ENCODE measurements around the gene COX4I2. TPM values are rescaled to one million over a fixed set of nuclear protein-coding genes. Genes with fewer than 3 reads are reported as not detected.
A peak's percentile ranks its signal among the peaks of the same experiment; 100 is the strongest.

COX4I2 gene
- total and polyA plus RNA-seq, 5 donors from 2014 or later, result not detected

DNA sequence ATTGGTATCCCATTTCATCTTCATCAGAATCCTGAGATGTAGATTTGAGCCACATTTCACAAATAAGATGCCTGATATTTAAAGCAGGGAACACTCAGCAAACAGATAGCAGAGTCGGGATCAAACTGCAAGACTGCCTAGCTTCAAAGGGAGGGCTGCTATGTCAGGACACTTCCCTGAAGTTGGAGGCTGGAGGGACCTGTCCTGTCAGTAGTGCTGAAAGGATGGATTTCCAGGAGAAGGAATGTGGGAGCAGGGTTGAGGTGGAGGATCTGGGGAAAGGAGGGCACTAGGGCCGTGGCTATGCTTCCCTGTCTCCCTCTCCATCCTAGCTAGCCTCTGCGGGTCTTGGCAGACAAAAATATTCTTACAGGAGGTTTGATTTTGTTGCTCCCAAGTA lies 32.2 kb downstream of the COX4I2 start:
- H3K27me3 Mint-ChIP-seq, result no peaks in the 10 kb centered on the region
- peaks cover 18 to 75% (median 41%) of the 10 kb centered on the region in 4 donors for H3K4me1 Mint-ChIP-seq
- ATAC-seq (ENCODE audit: low read depth in 2 of 2), result no peak
- H3K27ac Mint-ChIP-seq, result peak overlapping the region; percentile 38 to 88 (median 87)
- Histone ChIP-seq H3K4me3 (ENCODE audit: low read depth, low read length) (no peak overlapping the region), H3K27me3 (ENCODE audit: control insufficient read depth, insufficient read depth, low read length) (no peaks in the 10 kb centered on the region), H3K4me1 (ENCODE audit: control insufficient read depth, insufficient read depth, low read length, poor library complexity, severe bottlenecking) (peaks cover 28% of the 10 kb centered on the region), H3K36me3 (ENCODE audit: control insufficient read depth, insufficient read depth, low read length) (peaks cover 15% of the 10 kb centered on the region), H3K9me3 (ENCODE audit: control insufficient read depth in 2 of 2, low read length in 2 of 2) (no peaks in the 10 kb centered on the region), H3K27ac (ENCODE audit: insufficient read depth, low read length, poor library complexity, severe bottlenecking) (no peak overlapping the region)
- peaks cover 19% of the 10 kb centered on the region for H3K36me3 Mint-ChIP-seq
- no peak for DNase-seq
- H3K9me3 Mint-ChIP-seq, result no peaks in the 10 kb centered on the region
- H3K4me3 Mint-ChIP-seq, result peak overlapping the region in 1 of 4 donors; percentile 19

DNA sequence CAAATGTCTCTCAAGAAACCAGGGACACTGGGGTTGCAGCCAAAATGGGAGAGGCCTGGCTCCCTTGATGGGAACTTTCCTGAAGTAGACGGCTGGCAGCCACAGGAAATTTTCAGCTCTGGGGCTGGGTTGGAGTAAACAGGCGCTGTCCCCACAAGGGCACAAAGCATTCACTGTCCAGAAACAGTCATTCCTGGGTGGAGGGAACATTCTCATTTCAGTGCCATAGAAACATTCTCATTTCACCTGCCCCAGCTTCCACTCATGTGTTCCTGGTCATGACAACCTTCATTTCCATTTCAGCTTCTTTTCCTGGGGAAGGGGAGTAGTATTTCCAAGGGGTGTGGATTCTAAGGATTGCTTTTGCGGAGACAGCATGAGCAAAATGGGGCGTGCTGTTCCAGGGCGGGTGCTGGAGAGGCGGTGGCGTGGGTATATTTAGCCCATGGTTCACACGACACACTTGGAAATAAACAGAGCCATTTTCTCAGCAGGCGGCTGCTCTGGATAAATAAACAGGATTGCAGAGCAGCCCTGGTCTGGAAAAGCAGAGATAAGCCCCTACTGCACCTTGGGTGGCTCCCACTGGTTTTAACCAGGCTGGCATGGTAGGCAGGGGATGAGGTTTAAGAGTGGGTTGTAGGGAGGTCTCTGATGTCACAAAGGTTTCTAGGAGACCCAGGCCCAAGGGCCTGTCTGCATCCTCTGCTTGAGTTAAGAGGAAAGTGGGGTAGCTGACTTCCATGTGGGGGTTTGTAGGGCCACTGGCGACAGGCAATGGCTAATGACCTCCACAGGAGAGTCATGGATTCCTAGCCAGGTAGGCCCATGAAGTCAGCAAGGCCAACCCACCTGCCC lies 32.9 kb downstream of the COX4I2 start:
- H3K27ac Mint-ChIP-seq, result peak overlapping the region in 2 of 3 donors; percentile 75 to 88
- H3K36me3 Mint-ChIP-seq, result peaks cover 19% of the 10 kb centered on the region
- DNase-seq, result no peak
- no peak overlapping the region for H3K4me3 ChIP-seq (ENCODE audit: low read depth, low read length)
- H3K4me1 Mint-ChIP-seq, result peaks cover 22 to 78% (median 46%) of the 10 kb centered on the region in 4 donors
- H3K9me3 ChIP-seq (ENCODE audit: control insufficient read depth in 2 of 2, low read length in 2 of 2), result no peaks in the 10 kb centered on the region
- no peak overlapping the region for H3K27ac ChIP-seq (ENCODE audit: insufficient read depth, low read length, poor library complexity, severe bottlenecking)
- no peaks in the 10 kb centered on the region for H3K27me3 ChIP-seq (ENCODE audit: control insufficient read depth, insufficient read depth, low read length)
- H3K9me3 Mint-ChIP-seq, result no peaks in the 10 kb centered on the region
- H3K36me3 ChIP-seq (ENCODE audit: control insufficient read depth, insufficient read depth, low read length), result peaks cover 8% of the 10 kb centered on the region
- no peak for ATAC-seq (ENCODE audit: low read depth in 2 of 2)
- H3K27me3 Mint-ChIP-seq, result no peaks in the 10 kb centered on the region
- H3K4me3 Mint-ChIP-seq, result no peak overlapping the region
- H3K4me1 ChIP-seq (ENCODE audit: control insufficient read depth, insufficient read depth, low read length, poor library complexity, severe bottlenecking), result peaks cover 35% of the 10 kb centered on the region

DNA sequence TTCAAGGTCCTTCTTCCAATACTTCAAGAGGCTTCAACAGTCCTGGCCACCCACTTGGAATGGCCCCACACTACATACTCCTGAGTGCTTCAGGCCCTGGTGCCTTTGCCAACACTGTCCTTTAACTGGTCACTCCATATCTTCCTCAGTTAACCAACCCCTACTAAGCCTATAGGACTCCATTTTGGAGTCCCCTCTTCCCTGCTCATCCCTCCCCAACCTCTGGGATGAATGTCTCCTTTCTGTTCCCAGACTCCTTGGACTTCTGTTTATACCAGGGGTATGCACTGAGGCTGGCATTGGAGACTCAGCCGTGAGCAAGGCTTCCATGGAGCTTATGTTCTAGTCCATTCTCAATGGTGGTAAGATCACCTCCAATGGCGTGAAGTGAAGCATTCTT lies 33.6 kb downstream of the COX4I2 start:
- Mint-ChIP-seq H3K27ac (peak overlapping the region; percentile 67 to 75 (median 74)), H3K9me3 (no peaks in the 10 kb centered on the region), H3K27me3 (no peaks in the 10 kb centered on the region), H3K4me3 (peak overlapping the region in 1 of 4 donors; percentile 30), H3K4me1 (peaks cover 22 to 79% (median 50%) of the 10 kb centered on the region in 4 donors), H3K36me3 (peaks cover 14% of the 10 kb centered on the region)
- no peak overlapping the region for H3K27ac ChIP-seq (ENCODE audit: insufficient read depth, low read length, poor library complexity, severe bottlenecking)
- H3K9me3 ChIP-seq (ENCODE audit: control insufficient read depth in 2 of 2, low read length in 2 of 2), result no peaks in the 10 kb centered on the region
- DNase-seq, result no peak
- H3K36me3 ChIP-seq (ENCODE audit: control insufficient read depth, insufficient read depth, low read length), result peaks cover 2% of the 10 kb centered on the region
- peaks cover 42% of the 10 kb centered on the region for H3K4me1 ChIP-seq (ENCODE audit: control insufficient read depth, insufficient read depth, low read length, poor library complexity, severe bottlenecking)
- no peak for ATAC-seq (ENCODE audit: low read depth in 2 of 2)
- no peaks in the 10 kb centered on the region for H3K27me3 ChIP-seq (ENCODE audit: control insufficient read depth, insufficient read depth, low read length)
- no peak overlapping the region for H3K4me3 ChIP-seq (ENCODE audit: low read depth, low read length)

DNA sequence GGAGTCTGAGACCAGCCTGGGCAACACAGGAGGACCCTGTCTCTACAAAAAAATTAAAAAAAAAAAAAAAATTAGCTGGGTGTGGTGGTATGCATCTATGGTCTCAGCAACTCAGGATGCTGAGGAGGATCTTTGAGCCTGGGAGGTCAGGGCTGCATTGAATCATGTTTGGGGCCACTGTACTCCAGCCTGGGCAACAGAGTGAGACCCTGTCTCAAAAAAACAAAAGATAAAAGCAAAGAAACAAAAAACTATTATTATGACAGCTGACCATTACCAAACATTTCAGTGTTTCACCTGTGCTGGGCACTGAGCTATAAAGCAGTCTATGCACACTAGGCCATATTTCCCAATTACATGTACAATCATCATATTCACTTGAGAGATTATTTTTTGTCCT lies 35.7 kb downstream of the COX4I2 start:
- ATAC-seq (ENCODE audit: low read depth in 2 of 2) (no peak), DNase-seq (no peak)
- Histone ChIP-seq H3K9me3 (ENCODE audit: control insufficient read depth in 2 of 2, low read length in 2 of 2) (no peaks in the 10 kb centered on the region), H3K27ac (ENCODE audit: insufficient read depth, low read length, poor library complexity, severe bottlenecking) (peak overlapping the region; percentile 89), H3K36me3 (ENCODE audit: control insufficient read depth, insufficient read depth, low read length) (no peaks in the 10 kb centered on the region), H3K27me3 (ENCODE audit: control insufficient read depth, insufficient read depth, low read length) (no peaks in the 10 kb centered on the region), H3K4me3 (ENCODE audit: low read depth, low read length) (peak overlapping the region; percentile 72), H3K4me1 (ENCODE audit: control insufficient read depth, insufficient read depth, low read length, poor library complexity, severe bottlenecking) (peaks cover 53% of the 10 kb centered on the region)
- Mint-ChIP-seq H3K4me3 (peak overlapping the region in 3 of 4 donors; percentile 90 to 100 (median 93)), H3K27ac (peak overlapping the region; percentile 94 to 100 (median 96)), H3K36me3 (peaks cover 15% of the 10 kb centered on the region), H3K27me3 (no peaks in the 10 kb centered on the region), H3K4me1 (peaks cover 22 to 81% (median 60%) of the 10 kb centered on the region in 4 donors), H3K9me3 (no peaks in the 10 kb centered on the region)

DNA sequence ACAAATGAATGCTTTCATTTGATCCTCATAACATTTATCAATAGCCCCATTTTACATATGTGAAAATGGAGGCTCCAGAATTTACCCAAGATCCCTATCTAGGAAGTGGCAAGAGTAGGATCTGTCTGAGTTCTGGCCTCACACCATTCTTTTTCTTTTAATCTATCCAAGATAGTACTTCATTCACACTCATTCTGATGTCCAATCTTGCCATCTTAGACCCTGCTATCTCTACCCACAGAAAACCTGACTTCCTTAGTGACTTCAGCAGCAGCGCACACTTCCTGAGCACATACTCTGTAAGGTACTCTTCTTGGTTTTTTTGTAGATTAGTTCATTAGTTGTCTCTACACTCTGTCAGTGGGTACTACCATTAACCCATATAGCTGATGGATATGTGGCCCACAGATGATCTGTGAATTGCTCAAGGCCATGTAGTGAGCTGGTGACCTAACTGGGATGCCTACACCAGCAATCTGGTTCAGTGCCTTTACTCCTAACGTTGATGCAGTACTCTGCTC lies 36.3 kb downstream of the COX4I2 start:
- Mint-ChIP-seq H3K36me3 (peaks cover 21% of the 10 kb centered on the region), H3K27ac (peak overlapping the region; percentile 94 to 100 (median 96))
- DNase-seq, result peak in 2 of 3 donors; percentile 18 to 67

DNA sequence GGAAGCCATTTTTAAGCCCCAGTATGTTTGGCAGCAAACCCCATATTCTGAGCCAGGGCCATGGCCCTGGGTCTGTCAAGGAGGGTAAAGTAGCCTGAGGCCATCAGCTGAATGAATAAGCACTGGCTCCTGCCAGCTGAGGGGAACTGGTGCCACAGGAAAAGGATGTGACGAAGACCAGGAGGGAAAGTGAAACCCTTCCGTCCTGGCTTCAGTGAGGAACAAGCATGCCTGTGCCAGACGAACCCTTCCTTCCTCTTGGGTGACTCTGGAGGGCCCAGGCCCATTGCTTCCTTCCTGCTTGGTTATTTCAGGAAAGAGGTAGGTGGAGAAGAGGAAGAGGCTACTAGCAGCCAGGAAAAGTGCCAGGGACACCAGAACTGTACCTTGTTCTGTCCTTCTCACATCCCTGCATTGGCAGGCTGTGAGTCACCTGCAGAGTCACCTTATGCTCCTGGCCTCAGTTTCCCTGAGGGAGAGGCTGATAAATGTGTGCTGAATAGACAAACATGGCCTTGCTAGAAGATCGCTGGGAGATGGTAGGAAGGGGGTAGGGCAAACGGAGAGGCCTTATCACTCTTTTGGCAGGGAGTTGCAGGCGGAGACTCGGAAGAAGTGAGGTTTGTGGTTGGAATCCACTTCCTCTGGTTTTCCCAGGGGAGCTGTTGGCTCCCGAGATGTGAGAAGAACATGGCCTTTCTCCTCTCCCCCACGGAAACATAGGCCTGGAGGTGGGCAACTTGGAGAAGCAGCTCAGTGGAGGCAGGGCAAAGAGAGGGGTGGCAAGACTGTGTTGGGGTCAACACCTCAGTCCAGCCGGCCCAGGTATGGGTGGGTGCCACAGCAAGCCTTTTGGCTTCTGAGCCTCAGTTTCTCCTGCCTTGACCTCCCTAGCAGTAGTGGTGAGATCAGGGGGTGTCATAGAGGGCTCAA lies 37.4 kb downstream of the COX4I2 start:
- DNase-seq (peak; percentile 48 to 91 (median 66)), ATAC-seq (ENCODE audit: low read depth in 2 of 2) (peak; percentile 62 to 65)
- Histone ChIP-seq H3K27me3 (ENCODE audit: control insufficient read depth, insufficient read depth, low read length) (no peaks in the 10 kb centered on the region), H3K27ac (ENCODE audit: insufficient read depth, low read length, poor library complexity, severe bottlenecking) (peak overlapping the region; percentile 89), H3K36me3 (ENCODE audit: control insufficient read depth, insufficient read depth, low read length) (peaks cover 7% of the 10 kb centered on the region), H3K9me3 (ENCODE audit: control insufficient read depth in 2 of 2, low read length in 2 of 2) (no peaks in the 10 kb centered on the region), H3K4me3 (ENCODE audit: low read depth, low read length) (peak overlapping the region; percentile 72), H3K4me1 (ENCODE audit: control insufficient read depth, insufficient read depth, low read length, poor library complexity, severe bottlenecking) (peaks cover 70% of the 10 kb centered on the region)
- Mint-ChIP-seq H3K4me1 (peaks cover 22 to 87% (median 71%) of the 10 kb centered on the region in 4 donors), H3K36me3 (peaks cover 20% of the 10 kb centered on the region), H3K4me3 (peak overlapping the region; percentile 90 to 100 (median 94)), H3K9me3 (no peaks in the 10 kb centered on the region), H3K27me3 (no peaks in the 10 kb centered on the region), H3K27ac (peak overlapping the region; percentile 94 to 100 (median 96))

More for the DNA sequence above, 36.3 kb downstream of the COX4I2 start:
- H3K4me1 ChIP-seq (ENCODE audit: control insufficient read depth, insufficient read depth, low read length, poor library complexity, severe bottlenecking), result peaks cover 59% of the 10 kb centered on the region
- H3K9me3 ChIP-seq (ENCODE audit: control insufficient read depth in 2 of 2, low read length in 2 of 2), result no peaks in the 10 kb centered on the region
- peak overlapping the region; percentile 89 for H3K27ac ChIP-seq (ENCODE audit: insufficient read depth, low read length, poor library complexity, severe bottlenecking)
- Mint-ChIP-seq H3K27me3 (no peaks in the 10 kb centered on the region), H3K9me3 (no peaks in the 10 kb centered on the region), H3K4me1 (peaks cover 22 to 86% (median 66%) of the 10 kb centered on the region in 4 donors), H3K4me3 (peak overlapping the region; percentile 90 to 100 (median 94))
- no peaks in the 10 kb centered on the region for H3K27me3 ChIP-seq (ENCODE audit: control insufficient read depth, insufficient read depth, low read length)
- peak; percentile 48 to 54 for ATAC-seq (ENCODE audit: low read depth in 2 of 2)
- H3K36me3 ChIP-seq (ENCODE audit: control insufficient read depth, insufficient read depth, low read length), result peaks cover 3% of the 10 kb centered on the region
- peak overlapping the region; percentile 72 for H3K4me3 ChIP-seq (ENCODE audit: low read depth, low read length)

All from CD4-positive, CD25-positive, alpha-beta regulatory T cell (primary cell).